B cell (primary cell): Measurements from ENCODE around the gene TPRN. TPM values are rescaled to one million over a fixed set of nuclear protein-coding genes. Genes with fewer than 3 reads are reported as not detected.
"Not testable (repeated sequence)": the region's sequence is repeated elsewhere in the genome, so short reads cannot be mapped to it uniquely, and the experiment has no call there.

Source experiments
- ATAC-seq: fragments of 200-7000 bp; cut with Tn5 transposase; one replicate; pipeline ENCODE4 v1.10.0; 2021; ENCODE audit warnings: low read depth, mild to moderate bottlenecking, moderate number of reproducible peaks, moderate library complexity
- CTCF ChIA-PET: fragments of 350-600 bp; sonication (Branson Sonifier 250); formaldehyde crosslinking; loops from one replicate; lab custom pipeline; 2021; ENCODE audit warnings: antibody characterized with exemption, inconsistent platforms; lab: Charles Lee
- POLR2A ChIA-PET: fragments of 350-600 bp; sonication (Branson Sonifier 250); formaldehyde crosslinking; loops from one replicate; lab custom pipeline; 2021; ENCODE audit warnings: antibody characterized with exemption; lab: Charles Lee
- DNase-seq: peaks from one replicate; pipeline ENCODE4 v3.0.0; 2013
- H2AFZ ChIP-seq: 2 replicates; pipeline ENCODE4 v1.6.1; 2012; ENCODE audit warnings: mild to moderate bottlenecking, low read depth, low read length; ENCODE audit not compliant: insufficient read depth, poor library complexity, severe bottlenecking
- H3K27ac ChIP-seq, 2 donors: 1 replicate in 1 of 2; 2 replicates in 1 of 2; pipeline ENCODE4 v1.5.1; 2012 to 2013; ENCODE audit warnings: low read length in 2 of 2, mild to moderate bottlenecking in 2 of 2, moderate library complexity in 1 of 2
- H3K27me3 ChIP-seq, 4 experiments: fragments of 200-600 bp in 1 of 4; sonication (generic) in 1 of 4; replicated peaks in 1 of 4; 1 replicate in 2 of 4; 2 replicates in 2 of 4; pipeline versions ENCODE4 v1.6.1 to v1.7.0; 2013 to 2016; ENCODE audit warnings: low read length in 3 of 4, mild to moderate bottlenecking in 2 of 4, mixed read lengths in 1 of 4, moderate library complexity in 1 of 4; ENCODE audit not compliant: insufficient read depth in 4 of 4, control insufficient read depth in 3 of 4; ENCODE audit errors: control extremely low read depth in 1 of 4
- H3K36me3 ChIP-seq, 2 experiments: replicated peaks in 1 of 2; 1 replicate in 1 of 2; 2 replicates in 1 of 2; pipeline versions ENCODE4 v1.6.1 to v1.7.1; 2013; ENCODE audit warnings: low read length in 1 of 2; ENCODE audit not compliant: insufficient read depth in 2 of 2, control insufficient read depth in 1 of 2; ENCODE audit errors: control extremely low read depth in 1 of 2, extremely low read depth in 1 of 2
- H3K4me1 ChIP-seq, 2 donors: fragments of 200-600 bp in 1 of 2; sonication (generic) in 1 of 2; 1 replicate in 1 of 2; 2 replicates in 1 of 2; pipeline versions ENCODE4 v1.5.1 to v1.6.1; 2013 to 2017; ENCODE audit warnings: low read length in 2 of 2; ENCODE audit not compliant: control insufficient read depth in 2 of 2, insufficient read depth in 2 of 2
- H3K4me2 ChIP-seq: replicated peaks from 2 replicates; pipeline ENCODE3; 2012; ENCODE audit warnings: mild to moderate bottlenecking, low read depth, low read length; ENCODE audit not compliant: poor library complexity, severe bottlenecking
- H3K4me3 ChIP-seq, 5 experiments: fragments of 200-600 bp in 1 of 5; sonication (generic) in 1 of 5; 1 replicate in 3 of 5; 2 replicates in 2 of 5; pipeline versions ENCODE4 v1.5.1 to v1.7.0; 2011 to 2016; ENCODE audit warnings: low read length in 4 of 5, mild to moderate bottlenecking in 4 of 5, low read depth in 2 of 5, control low read depth in 1 of 5, moderate library complexity in 1 of 5; ENCODE audit not compliant: insufficient read depth in 1 of 5; ENCODE audit errors: control extremely low read depth in 1 of 5, extremely low read depth in 1 of 5
- H3K79me2 ChIP-seq: fragments of 200-600 bp; sonication (generic); one replicate; pipeline ENCODE4 v1.6.0; 2016; ENCODE audit warnings: low read length; ENCODE audit not compliant: control insufficient read depth, insufficient read depth
- H3K9ac ChIP-seq: fragments of 200-600 bp; sonication (generic); 2 replicates; pipeline ENCODE4 v1.6.1; 2017; ENCODE audit warnings: mild to moderate bottlenecking, low read length, moderate library complexity
- H3K9me3 ChIP-seq, 3 donors: one replicate each; pipeline versions ENCODE4 v1.6.1 to v1.7.1; 2013; ENCODE audit warnings: low read length in 2 of 3; ENCODE audit not compliant: control insufficient read depth in 2 of 3, insufficient read depth in 1 of 3; ENCODE audit errors: control extremely low read depth in 1 of 3
- H4K20me1 ChIP-seq: 2 replicates; pipeline ENCODE4 v1.6.0; 2012; ENCODE audit warnings: mild to moderate bottlenecking, low read length; ENCODE audit not compliant: insufficient read depth, control insufficient read depth, poor library complexity, severe bottlenecking
- H3K27ac Mint-ChIP-seq: one replicate; pipeline ENCODE4 v1.8.0; 2021; ENCODE audit warnings: mixed read lengths
- H3K27me3 Mint-ChIP-seq: one replicate; pipeline ENCODE4 v1.8.0; 2021; ENCODE audit warnings: mixed read lengths
- H3K4me1 Mint-ChIP-seq: one replicate; pipeline ENCODE4 v1.8.0; 2021; ENCODE audit warnings: mixed read lengths
- H3K4me3 Mint-ChIP-seq: one replicate; pipeline ENCODE4 v1.8.0; 2021; ENCODE audit warnings: mixed read lengths
- H3K9me3 Mint-ChIP-seq: one replicate; pipeline ENCODE4 v1.8.0; 2022; ENCODE audit warnings: mixed read lengths; ENCODE audit not compliant: insufficient read depth
- CTCF ChIP-seq: fragments of 200-600 bp; IDR thresholded peaks from one replicate; pipeline ENCODE4 v1.8.0; 2022; ENCODE audit warnings: antibody characterized with exemption, mild to moderate bottlenecking
- EZH2 ChIP-seq: IDR thresholded peaks from 2 replicates; pipeline ENCODE4 v1.6.1; 2012; ENCODE audit warnings: borderline replicate concordance, low read depth, mild to moderate bottlenecking, moderate library complexity, low read length; ENCODE audit not compliant: insufficient read depth, poor library complexity, severe bottlenecking
- WGBS: methylation state at CpG from one replicate; pipeline ENCODE4 v1.1.5; 2013; ENCODE audit warnings: missing lambda C conversion rate; ENCODE audit not compliant: insufficient coverage; 5-methylcytosine and 5-hydroxymethylcytosine counted together
- intact Hi-C: fragments of 100-400 bp; cut with micrococcal nuclease; formaldehyde crosslinking; loops from one replicate; pipeline ENCODE4 v1.10.0; 2022
- polyA plus RNA-seq: library from polyadenylated mRNA; depleted of rRNA; stranded (reverse); fragments of >200 nt; gene quantifications from 2 replicates; pipeline ENCODE4 v1.2.3, GENCODE V29; 2012
- total RNA-seq, 2 donors: library from RNA; stranded (reverse); fragments of 120-200 nt in 1 of 2; gene quantifications; 1 replicate in 1 of 2; 2 replicates in 1 of 2; pipeline versions ENCODE4 v1.2.3 to v1.2.4, GENCODE V29; 2013 to 2022

The TPRN gene
- total and polyA plus RNA-seq, 2 donors (not counting 1 experiment from before 2014, with no cell fraction given), result 5.7 to 16.3 TPM

- Mint-ChIP-seq H3K4me1 (peaks cover 45% of the 10 kb centered on the region), H3K27me3 (no peaks in the 10 kb centered on the region), H3K4me3 (peak overlapping the region; percentile 72), H3K27ac (peak overlapping the region; percentile 56), H3K9me3 (no peaks in the 10 kb centered on the region)
- POLR2A ChIA-PET, result interaction anchor here (0.5 to 1.7 kb wide), 20 partner anchors 13 to 398 kb away, joined by 3 to 29 read pairs (median 4); partner anchors contain the start of genes AJM1, ARRDC1, MAN1B1 and NELFB
- peak; percentile 15 for ATAC-seq
- Histone ChIP-seq H3K4me1 (peaks cover 35 to 59% of the 10 kb centered on the region in 2 donors), H3K9ac (peak overlapping the region; percentile 72), H3K9me3 (peaks cover 0 to 3% (median 0%) of the 10 kb centered on the region in 3 donors), H3K4me3 (peak overlapping the region; percentile 50 to 84 (median 73)), H3K36me3 (peaks cover 0 to 20% of the 10 kb centered on the region in 2 experiments), H3K27me3 (no peaks in the 10 kb centered on the region), H3K27ac (peak overlapping the region; percentile 83 to 90), H3K4me2 (peak overlapping the region; percentile 95), H4K20me1 (peaks cover 51% of the 10 kb centered on the region), H2AFZ (peak overlapping the region; percentile 89), H3K79me2 (peaks cover 60% of the 10 kb centered on the region)
- no peak for DNase-seq
- intact Hi-C loops, result loop anchor here (1.0 kb wide), 2 partner anchors 17 to 35 kb away; partner anchors contain the start of genes NDOR1 and TMEM203
- under 1% methylated on average over 58 of the region's 58 CpGs for WGBS
- CTCF ChIA-PET, result interaction anchor here (0.6 to 8.9 kb wide), 9 partner anchors 13 to 194 kb away, joined by 3 to 76 read pairs (median 6); partner anchors contain the start of genes ANAPC2, CYSRT1, MAN1B1 and NELFB
- TF ChIP-seq CTCF (no peak), EZH2 (no peak)
These were observed 39.8 kb upstream of the TPRN start for GRCh38 chr9:137240318-137240840.

DNA sequence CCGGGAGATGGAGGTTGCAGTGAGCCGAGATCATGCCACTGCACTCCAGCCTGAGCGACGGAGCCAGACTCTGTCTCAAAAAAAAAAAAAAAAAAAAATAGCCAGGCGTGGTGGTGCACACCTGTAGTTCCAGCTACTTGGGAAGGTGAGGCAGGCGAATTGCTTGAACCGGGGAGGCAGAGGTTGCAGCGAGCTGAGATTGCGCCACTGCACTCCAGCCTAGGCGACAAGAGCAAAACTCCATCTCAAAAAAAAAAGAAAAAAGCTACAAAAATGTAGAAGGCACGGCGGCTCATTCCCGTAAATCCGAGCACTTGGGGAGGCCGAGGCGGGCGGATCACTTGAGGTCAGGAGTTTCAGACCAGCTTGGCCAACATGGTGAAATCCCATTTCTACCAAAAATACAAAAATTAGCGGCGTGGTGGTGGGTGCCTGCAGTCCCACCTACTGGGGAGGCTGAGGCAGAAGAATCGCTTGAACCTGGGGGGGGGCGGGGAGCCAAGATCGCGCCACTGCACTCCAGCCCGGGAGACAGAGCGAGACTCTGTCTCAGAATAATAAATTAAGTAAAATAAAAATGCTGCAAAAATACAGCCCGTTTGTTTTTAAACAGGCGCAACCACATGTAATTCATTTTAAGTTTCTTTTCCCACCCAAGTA lies 39.1 kb upstream of the TPRN start:
- peaks cover 51% of the 10 kb centered on the region for H4K20me1 ChIP-seq
- H3K4me1 ChIP-seq, result peaks cover 42 to 67% of the 10 kb centered on the region in 2 donors
- H2AFZ ChIP-seq, result peak overlapping the region; percentile 89

More for the DNA sequence above, 39.1 kb upstream of the TPRN start:
- not testable (repeated sequence) for H3K27me3 ChIP-seq, H3K9me3 Mint-ChIP-seq, H3K27me3 Mint-ChIP-seq, ATAC-seq, H3K9me3 ChIP-seq, DNase-seq
- Histone ChIP-seq H3K36me3 (peaks cover 0 to 20% of the 10 kb centered on the region in 2 experiments), H3K27ac (peak overlapping the region; percentile 55 to 90), H3K79me2 (peaks cover 58% of the 10 kb centered on the region), H3K4me2 (peak overlapping the region; percentile 95), H3K4me3 (peak overlapping the region; percentile 50 to 84 (median 73)), H3K9ac (peak overlapping the region; percentile 72)
- intact Hi-C loops, result loop anchor here (1.0 kb wide), 2 partner anchors 16 to 34 kb away; partner anchors contain the start of genes NDOR1 and TMEM203
- Mint-ChIP-seq H3K4me3 (peak overlapping the region; percentile 72), H3K4me1 (peaks cover 52% of the 10 kb centered on the region), H3K27ac (peak overlapping the region; percentile 41)
- ChIA-PET CTCF (interaction anchor here (0.6 to 8.9 kb wide), 9 partner anchors 13 to 296 kb away, joined by 3 to 76 read pairs (median 6); partner anchors contain the start of genes ANAPC2, CYSRT1, MAN1B1 and NELFB), POLR2A (interaction anchor here (0.5 to 1.7 kb wide), 18 partner anchors 11 to 397 kb away, joined by 3 to 29 read pairs (median 4); partner anchors contain the start of genes AJM1, MAN1B1, NELFB and TOR4A)
- WGBS, result 88% methylated on average over 11 of the region's 27 CpGs
